Measurements from ENCODE around the gene TUBB3.

TUBB3 gene

DNA sequence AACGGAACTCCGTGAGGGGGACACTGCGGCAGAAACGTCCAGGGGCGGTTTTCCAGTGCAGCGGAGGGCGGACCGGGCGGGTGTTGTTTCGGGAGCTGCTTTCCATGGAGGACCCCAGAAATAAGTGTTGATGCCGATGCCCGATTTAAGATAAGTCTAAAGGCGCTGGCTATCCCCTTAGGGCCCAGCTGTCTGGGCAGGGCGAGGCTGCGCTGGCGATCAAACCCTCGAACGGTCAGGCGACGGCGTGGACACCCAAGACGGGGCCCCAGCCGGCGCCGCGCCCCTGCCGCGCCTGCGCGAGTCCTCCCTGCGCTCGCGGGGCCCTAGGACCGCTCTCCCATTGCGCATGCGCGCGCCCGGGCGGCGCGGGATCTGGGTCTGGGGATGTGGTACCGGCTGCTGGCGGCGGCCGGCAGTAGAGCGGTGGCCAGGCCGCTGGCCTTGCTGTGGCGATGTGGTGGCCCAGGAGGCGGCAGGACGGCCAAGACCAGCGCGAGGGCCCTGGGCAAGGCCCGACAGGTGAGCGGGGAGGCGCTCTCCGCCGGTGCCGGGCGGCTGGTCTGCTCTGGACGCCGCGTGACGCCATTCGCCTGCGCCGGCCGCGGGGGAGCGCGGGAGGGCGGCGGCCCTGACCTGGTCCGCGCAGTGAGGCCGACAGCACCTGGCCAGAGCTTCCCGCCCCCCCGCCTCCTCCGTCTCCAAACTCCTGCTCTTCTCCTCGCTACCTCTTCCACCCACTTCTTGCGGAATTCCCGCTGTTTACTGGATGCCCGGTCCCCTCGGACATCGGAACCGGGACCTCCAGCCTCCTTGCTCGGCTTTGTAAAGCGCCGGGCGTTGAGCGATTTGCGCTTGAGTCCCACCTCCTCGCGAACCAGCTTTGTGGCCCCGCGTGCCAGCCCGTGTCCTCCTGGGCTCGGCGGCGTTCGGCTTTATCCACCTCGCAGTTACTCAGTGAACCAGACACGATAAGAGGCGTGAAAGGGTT, 49.4 kb downstream of the TUBB3 start:
- Histone ChIP-seq H3K9me3 (ENCODE audit: control insufficient read depth in 5 of 5, low read length in 5 of 5) (peaks cover 0 to 3% (median 0%) of the 10 kb centered on the region in 5 donors), H3K4me3 (ENCODE audit: low read depth in 1 of 5, low read length in 5 of 5) (peak overlapping the region; percentile 88 to 96 (median 89)), H3K27ac (ENCODE audit: low read depth, low read length) (peak overlapping the region; percentile 79), H3K27me3 (ENCODE audit: control insufficient read depth in 5 of 5, insufficient read depth in 4 of 5, low read length in 5 of 5) (no peaks in the 10 kb centered on the region), H3K4me1 (ENCODE audit: control insufficient read depth in 5 of 5, insufficient read depth in 5 of 5, low read length in 5 of 5) (peaks cover 5 to 36% (median 27%) of the 10 kb centered on the region in 5 donors), H3K36me3 (ENCODE audit: control insufficient read depth in 5 of 5, insufficient read depth in 5 of 5, low read length in 5 of 5) (peaks cover 0 to 4% (median 2%) of the 10 kb centered on the region in 5 donors), H3K9ac (ENCODE audit: low read length in 5 of 5) (peak overlapping the region; percentile 48 to 98 (median 87))

GRCh38 chr16:89973235-89973634, 50.1 kb downstream of the TUBB3 start:
- peaks cover 5 to 36% (median 27%) of the 10 kb centered on the region in 5 donors for H3K4me1 ChIP-seq (ENCODE audit: control insufficient read depth in 5 of 5, insufficient read depth in 5 of 5, low read length in 5 of 5)
- no peaks in the 10 kb centered on the region for H3K27me3 ChIP-seq (ENCODE audit: control insufficient read depth in 5 of 5, insufficient read depth in 4 of 5, low read length in 5 of 5)
- peak overlapping the region; percentile 79 for H3K27ac ChIP-seq (ENCODE audit: low read depth, low read length)
- H3K9ac ChIP-seq (ENCODE audit: low read length in 5 of 5): peak overlapping the region; percentile 48 to 98 (median 87)
- peaks cover 0 to 9% (median 8%) of the 10 kb centered on the region in 5 donors for H3K36me3 ChIP-seq (ENCODE audit: control insufficient read depth in 5 of 5, insufficient read depth in 5 of 5, low read length in 5 of 5)
- H3K4me3 ChIP-seq (ENCODE audit: low read depth in 1 of 5, low read length in 5 of 5): peak overlapping the region; percentile 88 to 96 (median 89)
- H3K9me3 ChIP-seq (ENCODE audit: control insufficient read depth in 5 of 5, low read length in 5 of 5): peaks cover 0 to 3% (median 0%) of the 10 kb centered on the region in 5 donors

- Histone ChIP-seq H3K27ac (ENCODE audit: low read depth, low read length) (no peak overlapping the region), H3K4me1 (ENCODE audit: control insufficient read depth in 5 of 5, insufficient read depth in 5 of 5, low read length in 5 of 5) (peaks cover 5 to 36% (median 27%) of the 10 kb centered on the region in 5 donors), H3K9me3 (ENCODE audit: control insufficient read depth in 5 of 5, low read length in 5 of 5) (peaks cover 0 to 3% (median 0%) of the 10 kb centered on the region in 5 donors), H3K9ac (ENCODE audit: low read length in 5 of 5) (peak overlapping the region in 3 of 5 donors; percentile 85 to 98 (median 93)), H3K27me3 (ENCODE audit: control insufficient read depth in 5 of 5, insufficient read depth in 4 of 5, low read length in 5 of 5) (no peaks in the 10 kb centered on the region), H3K36me3 (ENCODE audit: control insufficient read depth in 5 of 5, insufficient read depth in 5 of 5, low read length in 5 of 5) (peaks cover 0 to 12% (median 10%) of the 10 kb centered on the region in 5 donors), H3K4me3 (ENCODE audit: low read depth in 1 of 5, low read length in 5 of 5) (peak overlapping the region in 4 of 5 donors; percentile 88 to 96 (median 89))
These were observed 50.7 kb downstream of the TUBB3 start for GRCh38 chr16:89973654-89974335.

- H3K4me3 ChIP-seq (ENCODE audit: low read depth in 1 of 5, low read length in 5 of 5): no peak overlapping the region
- H3K9ac ChIP-seq (ENCODE audit: low read length in 5 of 5): no peak overlapping the region
- peaks cover 0 to 22% (median 15%) of the 10 kb centered on the region in 5 donors for H3K36me3 ChIP-seq (ENCODE audit: control insufficient read depth in 5 of 5, insufficient read depth in 5 of 5, low read length in 5 of 5)
- H3K27me3 ChIP-seq (ENCODE audit: control insufficient read depth in 5 of 5, insufficient read depth in 4 of 5, low read length in 5 of 5): no peaks in the 10 kb centered on the region
- H3K9me3 ChIP-seq (ENCODE audit: control insufficient read depth in 5 of 5, low read length in 5 of 5): peaks cover 0 to 3% (median 0%) of the 10 kb centered on the region in 5 donors
- H3K27ac ChIP-seq (ENCODE audit: low read depth, low read length): no peak overlapping the region
- H3K4me1 ChIP-seq (ENCODE audit: control insufficient read depth in 5 of 5, insufficient read depth in 5 of 5, low read length in 5 of 5): peaks cover 5 to 36% (median 27%) of the 10 kb centered on the region in 5 donors
These were observed 51.7 kb downstream of the TUBB3 start for GRCh38 chr16:89974870-89975269.

DNA sequence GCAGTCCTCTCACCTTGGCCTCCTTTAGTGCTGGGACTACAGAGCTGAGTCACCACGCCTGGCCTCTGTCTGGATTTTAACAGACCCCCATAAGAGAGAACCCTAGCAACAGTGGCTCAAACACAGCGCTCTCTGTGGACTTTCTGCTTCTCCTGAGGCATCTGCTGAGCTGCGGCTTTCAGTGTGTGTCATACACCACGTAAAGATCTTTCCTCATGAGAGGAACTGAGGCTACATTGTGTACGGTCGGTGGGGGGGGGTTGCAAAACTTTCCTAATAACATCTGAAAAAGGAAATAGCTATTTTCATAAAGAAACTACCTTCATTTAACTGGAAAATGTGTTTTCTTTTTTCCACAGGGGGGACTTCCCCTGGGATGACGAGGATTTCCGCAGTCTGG, 58.3 kb downstream of the TUBB3 start:
- Histone ChIP-seq H3K9ac (ENCODE audit: low read length in 5 of 5) (no peak overlapping the region), H3K4me1 (ENCODE audit: control insufficient read depth in 5 of 5, insufficient read depth in 5 of 5, low read length in 5 of 5) (no peaks in the 10 kb centered on the region), H3K36me3 (ENCODE audit: control insufficient read depth in 5 of 5, insufficient read depth in 5 of 5, low read length in 5 of 5) (peaks cover 0 to 81% (median 65%) of the 10 kb centered on the region in 5 donors), H3K9me3 (ENCODE audit: control insufficient read depth in 5 of 5, low read length in 5 of 5) (no peaks in the 10 kb centered on the region), H3K4me3 (ENCODE audit: low read depth in 1 of 5, low read length in 5 of 5) (no peak overlapping the region), H3K27ac (ENCODE audit: low read depth, low read length) (no peak overlapping the region), H3K27me3 (ENCODE audit: control insufficient read depth in 5 of 5, insufficient read depth in 4 of 5, low read length in 5 of 5) (no peaks in the 10 kb centered on the region)

GRCh38 chr16:89982318-89982717, 59.2 kb downstream of the TUBB3 start:
- Histone ChIP-seq H3K36me3 (ENCODE audit: control insufficient read depth in 5 of 5, insufficient read depth in 5 of 5, low read length in 5 of 5) (peaks cover 0 to 90% (median 74%) of the 10 kb centered on the region in 5 donors), H3K9me3 (ENCODE audit: control insufficient read depth in 5 of 5, low read length in 5 of 5) (no peaks in the 10 kb centered on the region), H3K9ac (ENCODE audit: low read length in 5 of 5) (no peak overlapping the region), H3K27ac (ENCODE audit: low read depth, low read length) (no peak overlapping the region), H3K4me1 (ENCODE audit: control insufficient read depth in 5 of 5, insufficient read depth in 5 of 5, low read length in 5 of 5) (no peaks in the 10 kb centered on the region), H3K4me3 (ENCODE audit: low read depth in 1 of 5, low read length in 5 of 5) (no peak overlapping the region), H3K27me3 (ENCODE audit: control insufficient read depth in 5 of 5, insufficient read depth in 4 of 5, low read length in 5 of 5) (no peaks in the 10 kb centered on the region)

DNA sequence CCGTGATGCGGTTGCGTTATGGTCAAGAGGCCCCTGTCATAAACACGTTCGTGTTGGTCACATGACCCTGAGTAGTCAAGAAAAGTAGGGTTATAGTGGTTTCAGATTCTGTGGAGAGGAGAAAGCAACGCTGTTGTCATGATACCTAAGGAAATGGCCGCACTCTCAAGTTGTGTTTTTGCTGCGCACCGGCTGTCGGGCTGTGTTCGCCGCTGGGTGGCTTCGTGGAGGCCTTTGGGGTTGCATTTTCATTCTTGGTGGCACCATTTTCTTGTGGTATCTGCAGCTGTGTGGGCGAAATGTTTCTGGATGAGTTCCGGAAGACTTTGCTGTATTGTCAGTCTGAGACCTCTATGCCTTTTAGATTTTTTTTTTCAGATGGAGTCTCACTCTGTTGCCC, 60.4 kb downstream of the TUBB3 start:
- Histone ChIP-seq H3K27ac (ENCODE audit: low read depth, low read length) (no peak overlapping the region), H3K9ac (ENCODE audit: low read length in 5 of 5) (no peak overlapping the region), H3K36me3 (ENCODE audit: control insufficient read depth in 5 of 5, insufficient read depth in 5 of 5, low read length in 5 of 5) (peaks cover 0 to 88% (median 70%) of the 10 kb centered on the region in 5 donors), H3K4me1 (ENCODE audit: control insufficient read depth in 5 of 5, insufficient read depth in 5 of 5, low read length in 5 of 5) (no peaks in the 10 kb centered on the region), H3K4me3 (ENCODE audit: low read depth in 1 of 5, low read length in 5 of 5) (no peak overlapping the region), H3K27me3 (ENCODE audit: control insufficient read depth in 5 of 5, insufficient read depth in 4 of 5, low read length in 5 of 5) (no peaks in the 10 kb centered on the region), H3K9me3 (ENCODE audit: control insufficient read depth in 5 of 5, low read length in 5 of 5) (no peaks in the 10 kb centered on the region)

DNA sequence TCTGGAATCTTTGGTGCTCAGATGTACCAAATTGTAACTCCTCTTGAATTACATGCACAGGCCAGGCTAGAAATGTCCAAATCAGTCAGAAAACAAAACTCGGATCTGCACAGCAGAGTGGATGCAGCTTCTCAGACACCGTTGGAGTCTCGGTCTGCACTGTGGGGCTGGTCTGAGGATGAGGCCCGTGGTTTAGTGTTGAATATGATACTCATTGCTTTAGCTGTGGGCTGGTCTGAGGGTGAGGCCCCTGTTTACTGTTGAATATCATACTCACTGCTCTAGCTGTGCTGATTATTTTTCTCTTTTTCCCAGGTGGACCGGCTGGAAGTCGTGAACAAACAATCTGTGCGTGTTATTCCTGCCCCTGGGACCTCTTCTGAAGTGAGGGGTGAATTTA, 61.1 kb downstream of the TUBB3 start:
- Histone ChIP-seq H3K4me1 (ENCODE audit: control insufficient read depth in 5 of 5, insufficient read depth in 5 of 5, low read length in 5 of 5) (no peaks in the 10 kb centered on the region), H3K4me3 (ENCODE audit: low read depth in 1 of 5, low read length in 5 of 5) (no peak overlapping the region), H3K27ac (ENCODE audit: low read depth, low read length) (no peak overlapping the region), H3K9me3 (ENCODE audit: control insufficient read depth in 5 of 5, low read length in 5 of 5) (no peaks in the 10 kb centered on the region), H3K9ac (ENCODE audit: low read length in 5 of 5) (no peak overlapping the region), H3K27me3 (ENCODE audit: control insufficient read depth in 5 of 5, insufficient read depth in 4 of 5, low read length in 5 of 5) (no peaks in the 10 kb centered on the region), H3K36me3 (ENCODE audit: control insufficient read depth in 5 of 5, insufficient read depth in 5 of 5, low read length in 5 of 5) (peaks cover 0 to 88% (median 72%) of the 10 kb centered on the region in 5 donors)

DNA sequence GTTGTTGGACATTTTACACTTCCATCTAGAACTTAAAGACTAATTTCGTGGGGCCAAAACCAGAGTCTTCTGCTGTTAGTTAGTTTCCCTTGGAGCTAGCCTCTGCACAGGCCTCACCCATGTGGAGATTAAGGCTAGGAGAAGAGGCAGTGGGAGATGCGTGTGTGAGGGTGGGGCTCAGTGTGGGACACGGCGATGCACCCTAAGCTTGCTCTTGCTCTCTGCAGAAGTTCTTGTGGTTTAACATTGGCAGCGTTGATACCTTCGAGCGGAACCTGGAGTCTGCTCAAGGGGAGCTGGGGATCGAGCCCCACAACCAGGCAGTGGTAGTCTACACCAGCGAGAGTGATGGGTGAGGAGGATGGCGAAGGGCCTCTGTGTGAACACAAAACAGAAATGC, 62.1 kb downstream of the TUBB3 start:
- no peak overlapping the region for H3K4me3 ChIP-seq (ENCODE audit: low read depth in 1 of 5, low read length in 5 of 5)
- no peak overlapping the region for H3K9ac ChIP-seq (ENCODE audit: low read length in 5 of 5)
- peaks cover 0 to 82% (median 69%) of the 10 kb centered on the region in 5 donors for H3K36me3 ChIP-seq (ENCODE audit: control insufficient read depth in 5 of 5, insufficient read depth in 5 of 5, low read length in 5 of 5)
- no peak overlapping the region for H3K27ac ChIP-seq (ENCODE audit: low read depth, low read length)
- H3K4me1 ChIP-seq (ENCODE audit: control insufficient read depth in 5 of 5, insufficient read depth in 5 of 5, low read length in 5 of 5): no peaks in the 10 kb centered on the region
- no peaks in the 10 kb centered on the region for H3K27me3 ChIP-seq (ENCODE audit: control insufficient read depth in 5 of 5, insufficient read depth in 4 of 5, low read length in 5 of 5)
- no peaks in the 10 kb centered on the region for H3K9me3 ChIP-seq (ENCODE audit: control insufficient read depth in 5 of 5, low read length in 5 of 5)

Measured in subcutaneous abdominal adipose tissue (tissue), 5 donors.